ENCODE results near the gene VIL1.

VIL1 gene

GRCh38 chr2:218395090-218395444, 23.9 kb upstream of the VIL1 start:
- DNase-seq (ENCODE audit: low read depth), result no peak

DNA sequence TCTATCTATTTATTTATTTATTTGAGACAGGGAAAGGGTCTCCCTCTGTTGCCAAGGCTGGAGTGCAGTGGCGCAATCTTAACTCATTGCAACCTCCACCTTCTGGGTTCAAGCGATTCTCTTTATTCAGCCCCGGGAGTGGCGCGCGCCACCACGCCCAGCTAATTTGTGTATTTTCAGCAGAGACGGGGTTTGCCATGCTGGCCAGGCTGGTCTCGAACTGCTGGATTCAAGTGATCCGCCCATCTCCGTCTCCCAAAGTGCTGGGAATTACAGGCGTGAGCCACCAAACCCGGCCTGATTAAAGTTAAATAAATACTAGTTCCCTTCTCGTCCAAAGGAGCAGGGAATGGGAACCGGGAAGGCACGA, 23.5 kb upstream of the VIL1 start:
- no peak for DNase-seq (ENCODE audit: low read depth)

GRCh38 chr2:218395826-218396687, 22.9 kb upstream of the VIL1 start:
- DNase-seq (ENCODE audit: low read depth), result peak; percentile 98

GRCh38 chr2:218396688-218397462, 22.0 kb upstream of the VIL1 start:
- DNase-seq (ENCODE audit: low read depth), result peak; percentile 91

- DNase-seq (ENCODE audit: low read depth), result no peak
These were observed 21.5 kb upstream of the VIL1 start for GRCh38 chr2:218397463-218397819.

DNA sequence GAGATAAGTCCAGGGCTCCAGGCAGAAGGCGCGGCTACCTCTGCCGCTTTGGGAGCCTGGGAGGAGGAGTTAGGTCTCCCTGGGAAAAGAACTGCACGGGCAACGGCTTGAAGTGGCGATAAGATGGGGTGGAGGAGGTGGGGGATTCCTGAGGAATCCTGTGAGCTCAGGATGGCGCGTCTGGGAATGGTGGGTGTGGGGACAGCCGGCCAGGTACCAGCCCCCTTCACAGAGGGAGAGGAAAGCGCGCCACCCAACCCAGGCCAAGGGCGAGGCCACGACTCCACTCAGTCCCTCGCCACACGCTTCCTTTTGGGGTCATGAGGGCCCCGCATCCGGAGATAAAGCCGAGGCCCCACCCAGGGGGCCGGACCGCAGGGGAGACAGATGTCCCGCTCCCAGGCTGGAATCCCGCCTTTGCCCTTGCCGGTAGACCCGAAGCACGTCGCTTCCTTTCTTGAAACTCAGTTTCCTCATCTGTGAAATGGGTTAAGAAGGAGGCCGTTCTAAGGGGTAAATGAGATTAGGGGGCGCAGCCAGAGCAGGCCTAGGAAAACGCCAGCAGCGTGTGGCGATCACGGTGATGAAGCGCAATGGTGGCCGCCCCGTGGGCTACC, 21.0 kb upstream of the VIL1 start:
- DNase-seq (ENCODE audit: low read depth), result peak; percentile 98

- DNase-seq (ENCODE audit: low read depth), result no peak
These were observed 20.2 kb upstream of the VIL1 start for GRCh38 chr2:218398437-218399390.

GRCh38 chr2:218399391-218400166, 19.3 kb upstream of the VIL1 start, which contains the start of gene CTDSP1:
Gene CTDSP1 (plus strand): TSS chr2:218399868. CDS start chr2:218400091, 223 bp downstream.
- DNase-seq (ENCODE audit: low read depth), result no peak

GRCh38 chr2:218400167-218400929, 18.6 kb upstream of the VIL1 start:
- DNase-seq (ENCODE audit: low read depth), result no peak

- no peak for DNase-seq (ENCODE audit: low read depth)
These were observed 17.7 kb upstream of the VIL1 start for GRCh38 chr2:218400930-218401881.

DNA sequence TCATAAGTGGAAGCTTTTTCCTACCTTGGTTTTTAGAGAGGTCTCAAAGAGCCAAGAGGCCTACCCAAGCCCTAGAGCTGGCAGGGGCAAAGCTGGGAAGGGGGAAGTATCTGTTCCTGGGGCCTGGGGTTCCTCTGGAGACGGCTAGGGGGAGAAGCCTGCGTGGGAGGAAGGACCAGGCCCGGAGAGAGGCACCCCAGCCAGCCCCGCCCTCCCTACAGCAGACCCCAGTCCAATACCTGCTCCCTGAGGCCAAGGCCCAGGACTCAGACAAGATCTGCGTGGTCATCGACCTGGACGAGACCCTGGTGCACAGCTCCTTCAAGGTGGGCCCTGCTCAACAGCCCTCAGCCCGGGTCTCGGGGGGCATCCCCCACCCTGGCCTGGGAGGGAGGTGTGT, 17.0 kb upstream of the VIL1 start:
- DNase-seq (ENCODE audit: low read depth), result no peak

DNA sequence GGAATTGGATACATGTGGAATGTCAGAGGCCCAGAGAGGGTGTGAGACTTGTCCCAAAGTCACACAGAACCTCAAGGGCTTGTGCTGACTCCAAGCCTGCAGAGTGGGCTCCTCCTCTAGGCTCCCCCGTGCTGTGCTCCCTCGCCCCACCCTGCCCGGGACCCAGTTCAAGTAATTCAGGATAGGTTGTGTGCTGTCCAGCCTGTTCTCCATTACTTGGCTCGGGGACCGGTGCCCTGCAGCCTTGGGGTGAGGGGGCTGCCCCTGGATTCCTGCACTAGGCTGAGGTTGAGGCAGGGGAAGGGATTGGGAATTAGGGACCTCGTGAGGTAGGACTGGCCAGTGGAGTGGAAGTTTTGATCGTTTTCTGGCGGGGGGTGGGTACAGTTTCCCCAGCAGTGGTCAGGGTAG, 16.4 kb upstream of the VIL1 start:
- DNase-seq (ENCODE audit: low read depth), result no peak

DNA sequence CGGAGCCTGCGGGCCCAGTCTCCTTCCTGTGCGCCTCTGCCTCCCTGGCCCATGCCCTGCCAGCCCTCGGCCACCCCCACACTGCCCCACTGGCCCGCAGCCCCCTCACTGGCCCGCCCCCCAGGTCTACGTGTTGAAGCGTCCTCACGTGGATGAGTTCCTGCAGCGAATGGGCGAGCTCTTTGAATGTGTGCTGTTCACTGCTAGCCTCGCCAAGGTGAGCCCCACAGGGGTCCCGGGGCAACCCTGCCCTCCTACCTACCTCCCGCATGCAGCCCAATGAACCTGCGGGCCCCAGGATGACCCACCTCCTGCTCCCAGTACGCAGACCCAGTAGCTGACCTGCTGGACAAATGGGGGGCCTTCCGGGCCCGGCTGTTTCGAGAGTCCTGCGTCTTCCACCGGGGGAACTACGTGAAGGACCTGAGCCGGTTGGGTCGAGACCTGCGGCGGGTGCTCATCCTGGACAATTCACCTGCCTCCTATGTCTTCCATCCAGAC, 16.0 kb upstream of the VIL1 start:
- no peak for DNase-seq (ENCODE audit: low read depth)

DNA sequence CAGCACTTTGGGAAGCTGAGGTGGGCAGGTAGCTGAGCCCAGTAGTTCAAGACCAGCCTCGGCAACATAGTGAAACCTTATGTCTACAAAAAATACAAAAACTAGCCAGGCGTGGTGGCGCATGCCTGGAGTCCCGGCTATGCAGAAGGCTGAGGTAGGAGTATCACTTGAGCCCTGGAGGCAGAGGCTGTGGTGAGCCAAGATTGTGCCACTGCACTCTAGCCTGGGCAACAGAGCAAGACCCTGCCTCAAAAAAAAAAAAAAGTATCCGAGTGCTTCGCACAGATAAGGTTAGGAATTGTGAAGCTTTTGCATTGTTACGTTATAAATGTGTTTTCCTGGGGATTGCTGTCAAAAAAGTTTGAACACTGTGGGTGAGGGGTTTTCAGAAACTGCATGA, 15.1 kb upstream of the VIL1 start:
- no peak for DNase-seq (ENCODE audit: low read depth)

DNA sequence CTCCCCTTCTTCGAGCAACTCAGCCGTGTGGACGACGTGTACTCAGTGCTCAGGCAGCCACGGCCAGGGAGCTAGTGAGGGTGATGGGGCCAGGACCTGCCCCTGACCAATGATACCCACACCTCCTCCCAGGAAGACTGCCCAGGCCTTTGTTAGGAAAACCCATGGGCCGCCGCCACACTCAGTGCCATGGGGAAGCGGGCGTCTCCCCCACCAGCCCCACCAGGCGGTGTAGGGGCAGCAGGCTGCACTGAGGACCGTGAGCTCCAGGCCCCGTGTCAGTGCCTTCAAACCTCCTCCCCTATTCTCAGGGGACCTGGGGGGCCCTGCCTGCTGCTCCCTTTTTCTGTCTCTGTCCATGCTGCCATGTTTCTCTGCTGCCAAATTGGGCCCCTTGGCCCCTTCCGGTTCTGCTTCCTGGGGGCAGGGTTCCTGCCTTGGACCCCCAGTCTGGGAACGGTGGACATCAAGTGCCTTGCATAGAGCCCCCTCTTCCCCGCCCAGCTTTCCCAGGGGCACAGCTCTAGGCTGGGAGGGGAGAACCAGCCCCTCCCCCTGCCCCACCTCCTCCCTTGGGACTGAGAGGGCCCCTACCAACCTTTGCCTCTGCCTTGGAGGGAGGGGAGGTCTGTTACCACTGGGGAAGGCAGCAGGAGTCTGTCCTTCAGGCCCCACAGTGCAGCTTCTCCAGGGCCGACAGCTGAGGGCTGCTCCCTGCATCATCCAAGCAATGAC, 14.4 kb upstream of the VIL1 start:
- DNase-seq (ENCODE audit: low read depth), result no peak

DNA sequence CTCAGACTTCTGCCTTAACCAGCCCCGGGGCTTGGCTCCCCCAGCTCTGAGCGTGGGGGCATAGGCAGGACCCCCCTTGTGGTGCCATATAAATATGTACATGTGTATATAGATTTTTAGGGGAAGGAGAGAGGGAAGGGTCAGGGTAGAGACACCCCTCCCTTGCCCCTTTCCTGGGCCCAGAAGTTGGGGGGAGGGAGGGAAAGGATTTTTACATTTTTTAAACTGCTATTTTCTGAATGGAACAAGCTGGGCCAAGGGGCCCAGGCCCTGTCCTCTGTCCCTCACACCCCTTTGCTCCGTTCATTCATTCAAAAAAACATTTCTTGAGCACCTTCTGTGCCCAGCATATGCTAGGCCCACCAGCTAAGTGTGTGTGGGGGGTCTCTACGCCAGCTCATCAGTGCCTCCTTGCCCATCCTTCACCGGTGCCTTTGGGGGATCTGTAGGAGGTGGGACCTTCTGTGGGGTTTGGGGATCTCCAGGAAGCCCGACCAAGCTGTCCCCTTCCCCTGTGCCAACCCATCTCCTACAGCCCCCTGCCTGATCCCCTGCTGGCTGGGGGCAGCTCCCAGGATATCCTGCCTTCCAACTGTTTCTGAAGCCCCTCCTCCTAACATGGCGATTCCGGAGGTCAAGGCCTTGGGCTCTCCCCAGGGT, 13.7 kb upstream of the VIL1 start:
- DNase-seq (ENCODE audit: low read depth), result no peak

DNA sequence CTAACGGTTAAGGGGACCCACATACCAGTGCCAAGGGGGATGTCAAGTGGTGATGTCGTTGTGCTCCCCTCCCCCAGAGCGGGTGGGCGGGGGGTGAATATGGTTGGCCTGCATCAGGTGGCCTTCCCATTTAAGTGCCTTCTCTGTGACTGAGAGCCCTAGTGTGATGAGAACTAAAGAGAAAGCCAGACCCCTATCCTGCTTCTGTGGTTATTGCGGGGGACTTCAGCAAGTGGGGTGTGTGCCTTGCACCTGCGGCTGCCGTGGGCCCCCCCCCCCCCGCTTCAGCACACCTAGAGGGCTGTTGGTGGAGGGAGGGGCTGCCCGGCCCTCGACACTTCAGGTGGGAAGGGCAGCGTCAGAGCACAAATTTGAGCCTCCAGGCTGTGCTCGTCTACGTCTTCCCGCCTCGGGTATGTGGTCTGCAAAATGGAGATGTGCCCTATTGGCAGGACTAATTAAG, 13.1 kb upstream of the VIL1 start:
- DNase-seq (ENCODE audit: low read depth), result no peak

Measured in CMK (cell line).